ENCODE data around the gene PLD1. TPM values are rescaled to one million over a fixed set of nuclear protein-coding genes. Genes with fewer than 3 reads are reported as not detected.

Gene PLD1
- polyA plus RNA-seq, 3 donors: 11.1 to 13.6 (median 11.2) TPM

GRCh38 chr3:171776839-171777583, 33.3 kb downstream of the PLD1 start:
- no peak for DNase-seq (ENCODE audit: low read depth in 3 of 3, low spot score in 2 of 3)

GRCh38 chr3:171776411-171776810, 33.9 kb downstream of the PLD1 start:
- no peak for DNase-seq (ENCODE audit: low read depth in 3 of 3, low spot score in 2 of 3)

- no peak for DNase-seq (ENCODE audit: low read depth in 3 of 3, low spot score in 2 of 3)
Measured at GRCh38 chr3:171775943-171776342, 34.3 kb downstream of the PLD1 start.

- DNase-seq (ENCODE audit: low read depth in 3 of 3, low spot score in 2 of 3): no peak
Measured at GRCh38 chr3:171774521-171774920, 35.8 kb downstream of the PLD1 start.

- peak in 2 of 3 donors; percentile 31 to 46 for DNase-seq (ENCODE audit: low read depth in 3 of 3, low spot score in 2 of 3)
Measured at GRCh38 chr3:171772427-171773056, 37.7 kb downstream of the PLD1 start.

- peak; percentile 53 to 66 (median 56) for DNase-seq (ENCODE audit: low read depth in 3 of 3, low spot score in 2 of 3)
Measured at GRCh38 chr3:171770689-171771620, 39.3 kb downstream of the PLD1 start.

- no peak for DNase-seq (ENCODE audit: low read depth in 3 of 3, low spot score in 2 of 3)
Measured at GRCh38 chr3:171769461-171769860, 40.8 kb downstream of the PLD1 start.

GRCh38 chr3:171768986-171769385, 41.3 kb downstream of the PLD1 start:
- no peak for DNase-seq (ENCODE audit: low read depth in 3 of 3, low spot score in 2 of 3)

GRCh38 chr3:171768281-171768900, 41.9 kb downstream of the PLD1 start:
- no peak for DNase-seq (ENCODE audit: low read depth in 3 of 3, low spot score in 2 of 3)

- no peak for DNase-seq (ENCODE audit: low read depth in 3 of 3, low spot score in 2 of 3)
Measured at GRCh38 chr3:171765511-171765887, 44.8 kb downstream of the PLD1 start.

GRCh38 chr3:171763392-171763791, 46.9 kb downstream of the PLD1 start:
- DNase-seq (ENCODE audit: low read depth in 3 of 3, low spot score in 2 of 3): no peak

GRCh38 chr3:171760477-171760876, 49.8 kb downstream of the PLD1 start:
- DNase-seq (ENCODE audit: low read depth in 3 of 3, low spot score in 2 of 3): no peak

GRCh38 chr3:171758109-171758508, 52.2 kb downstream of the PLD1 start:
- no peak for DNase-seq (ENCODE audit: low read depth in 3 of 3, low spot score in 2 of 3)

- DNase-seq (ENCODE audit: low read depth in 3 of 3, low spot score in 2 of 3): no peak
Measured at GRCh38 chr3:171757361-171758034, 52.8 kb downstream of the PLD1 start.

GRCh38 chr3:171755656-171756055, 54.6 kb downstream of the PLD1 start:
- no peak for DNase-seq (ENCODE audit: low read depth in 3 of 3, low spot score in 2 of 3)

- no peak for DNase-seq (ENCODE audit: low read depth in 3 of 3, low spot score in 2 of 3)
Measured at GRCh38 chr3:171755015-171755589, 55.2 kb downstream of the PLD1 start.

- no peak for DNase-seq (ENCODE audit: low read depth in 3 of 3, low spot score in 2 of 3)
Measured at GRCh38 chr3:171753665-171754408, 56.4 kb downstream of the PLD1 start.

- DNase-seq (ENCODE audit: low read depth in 3 of 3, low spot score in 2 of 3): no peak
Measured at GRCh38 chr3:171753025-171753472, 57.2 kb downstream of the PLD1 start.

GRCh38 chr3:171752329-171752728, 58.0 kb downstream of the PLD1 start:
- DNase-seq (ENCODE audit: low read depth in 3 of 3, low spot score in 2 of 3): no peak

All from right renal cortex interstitium (tissue), 3 donors.